ENCODE results near the gene MYO6.
"Not testable (repeated sequence)": the region's sequence is repeated elsewhere in the genome, so short reads cannot be mapped to it uniquely, and the experiment has no call there.

Gene MYO6

GRCh38 chr6:75748743-75749538 lies at the start of gene MYO6:
TSS of gene MYO6 (plus strand) at chr6:75749239. CDS start at chr6:75817548, 68,309 bp downstream.
- in situ Hi-C loops (cut with MboI; ENCODE audit: low sequenced_read_pairs), result no loop called here

DNA sequence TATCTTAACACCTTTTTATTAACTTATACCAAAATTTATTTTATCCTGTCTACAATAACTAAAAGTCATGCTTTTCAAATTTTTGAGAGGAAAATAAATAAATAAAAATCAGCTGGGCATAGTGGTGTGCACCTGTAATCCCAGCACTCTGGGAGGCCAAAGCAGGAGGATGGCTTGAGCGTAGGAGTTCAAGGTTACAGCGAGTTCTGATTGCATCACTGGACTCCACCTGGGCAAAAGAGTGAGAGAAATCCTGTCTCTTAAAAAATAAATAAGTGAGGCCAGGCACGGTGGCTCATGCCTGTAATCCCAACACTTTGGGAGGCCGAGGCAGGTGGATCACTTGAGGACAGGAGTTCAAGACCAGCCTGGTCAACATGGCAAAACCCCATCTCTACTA lies 40.7 kb upstream of the MYO6 start:
- in situ Hi-C loops (cut with MboI; ENCODE audit: low sequenced_read_pairs), result not testable (repeated sequence)

- in situ Hi-C loops (cut with MboI; ENCODE audit: low sequenced_read_pairs), result no loop called here
These were observed 37.9 kb upstream of the MYO6 start for GRCh38 chr6:75711173-75711572.

GRCh38 chr6:75719133-75719532 lies 29.9 kb upstream of the MYO6 start:
- in situ Hi-C loops (cut with MboI; ENCODE audit: low sequenced_read_pairs), result no loop called here

GRCh38 chr6:75723382-75723781 lies 25.7 kb upstream of the MYO6 start:
- in situ Hi-C loops (cut with MboI; ENCODE audit: low sequenced_read_pairs), result no loop called here

- in situ Hi-C loops (cut with MboI; ENCODE audit: low sequenced_read_pairs), result no loop called here
These were observed 21.8 kb upstream of the MYO6 start for GRCh38 chr6:75727206-75727605.

DNA sequence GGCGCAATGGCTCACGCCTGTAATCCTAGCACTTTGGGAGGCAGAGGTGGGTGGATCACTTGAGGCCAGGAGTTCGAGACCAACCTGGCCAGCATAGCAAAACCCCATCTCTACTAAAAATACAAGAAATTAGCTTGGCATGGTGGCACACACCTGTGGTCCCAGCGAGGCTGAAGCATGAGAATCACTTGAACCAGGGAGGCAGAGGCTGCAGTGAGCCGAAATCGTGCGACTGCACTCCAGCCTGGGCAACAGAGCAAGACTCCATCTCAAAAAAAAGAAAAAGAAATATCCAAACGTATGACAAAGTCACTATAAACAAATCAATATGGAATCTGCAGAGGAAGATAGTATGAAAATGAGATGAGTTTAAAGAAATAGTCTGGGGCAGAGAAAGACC lies 18.0 kb upstream of the MYO6 start:
- in situ Hi-C loops (cut with MboI; ENCODE audit: low sequenced_read_pairs), result not testable (repeated sequence)

- in situ Hi-C loops (cut with MboI; ENCODE audit: low sequenced_read_pairs), result no loop called here
These were observed 13.4 kb upstream of the MYO6 start for GRCh38 chr6:75735491-75736186.

GRCh38 chr6:75743971-75744370 lies 5.1 kb upstream of the MYO6 start:
- in situ Hi-C loops (cut with MboI; ENCODE audit: low sequenced_read_pairs), result no loop called here

DNA sequence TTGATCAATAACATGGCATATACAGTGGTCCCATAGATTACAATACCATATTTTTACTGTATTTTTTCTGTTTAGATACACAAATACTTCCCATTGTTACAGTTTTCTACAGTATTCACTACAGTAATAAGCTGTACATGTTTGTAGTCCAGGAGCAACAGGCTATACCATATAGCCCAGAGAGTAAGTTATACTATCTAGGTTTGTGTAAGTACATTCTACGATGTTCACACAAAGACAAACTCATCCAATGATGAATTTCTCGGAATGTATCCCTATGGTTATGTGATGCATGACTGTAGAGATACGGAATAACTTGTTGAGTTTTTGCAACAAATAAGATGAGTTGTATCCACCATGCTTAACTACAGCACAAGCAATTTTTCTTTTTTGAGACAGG lies 3.6 kb upstream of the MYO6 start:
- in situ Hi-C loops (cut with MboI; ENCODE audit: low sequenced_read_pairs), result no loop called here

- in situ Hi-C loops (cut with MboI; ENCODE audit: low sequenced_read_pairs), result no loop called here
These were observed 2.8 kb upstream of the MYO6 start for GRCh38 chr6:75746221-75746620.

GRCh38 chr6:75747152-75747992 lies 1.7 kb upstream of the MYO6 start:
- in situ Hi-C loops (cut with MboI; ENCODE audit: low sequenced_read_pairs), result no loop called here

GRCh38 chr6:75748003-75748742 lies 866 bp upstream of the MYO6 start:
- in situ Hi-C loops (cut with MboI; ENCODE audit: low sequenced_read_pairs), result no loop called here

DNA sequence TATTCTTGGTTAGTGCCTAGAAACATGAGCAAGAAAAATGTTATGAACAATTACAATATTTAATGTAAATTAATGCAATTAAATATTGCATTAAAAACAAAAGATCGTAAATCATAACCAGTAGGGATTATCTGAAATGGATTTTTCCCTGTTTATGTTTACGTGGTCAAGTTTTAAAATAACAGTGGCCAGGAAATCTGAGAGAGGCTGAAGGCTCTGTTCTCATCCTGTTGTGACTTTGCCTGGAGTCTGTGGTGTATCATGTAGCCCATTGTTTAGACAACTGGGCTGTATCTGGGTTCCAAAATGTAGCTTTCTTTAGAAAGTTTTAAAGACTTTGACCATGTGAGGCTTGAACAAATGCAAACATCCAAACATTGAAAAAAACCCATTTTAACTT lies 2.4 kb downstream of the MYO6 start:
- in situ Hi-C loops (cut with MboI; ENCODE audit: low sequenced_read_pairs), result no loop called here

GRCh38 chr6:75752365-75752764 lies 3.3 kb downstream of the MYO6 start:
- in situ Hi-C loops (cut with MboI; ENCODE audit: low sequenced_read_pairs), result no loop called here

DNA sequence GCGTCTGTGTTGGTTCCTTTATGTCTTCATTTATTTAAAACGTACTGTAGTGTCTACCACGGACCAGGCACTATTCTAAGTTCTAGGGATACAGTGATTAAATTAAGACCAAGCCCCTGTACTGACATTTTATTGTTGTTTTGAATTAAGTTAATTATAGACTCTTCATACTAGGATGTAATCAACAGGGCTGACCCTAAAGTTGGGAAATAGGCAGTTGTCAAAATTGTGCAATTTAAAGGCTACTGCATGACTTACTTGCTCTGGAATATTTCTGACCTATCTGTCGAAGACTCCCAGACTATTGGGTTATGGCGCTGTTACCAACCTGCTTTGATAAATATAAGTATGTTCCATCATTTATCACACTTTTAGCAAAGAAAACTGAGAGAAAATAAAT lies 6.7 kb downstream of the MYO6 start:
- in situ Hi-C loops (cut with MboI; ENCODE audit: low sequenced_read_pairs), result no loop called here

DNA sequence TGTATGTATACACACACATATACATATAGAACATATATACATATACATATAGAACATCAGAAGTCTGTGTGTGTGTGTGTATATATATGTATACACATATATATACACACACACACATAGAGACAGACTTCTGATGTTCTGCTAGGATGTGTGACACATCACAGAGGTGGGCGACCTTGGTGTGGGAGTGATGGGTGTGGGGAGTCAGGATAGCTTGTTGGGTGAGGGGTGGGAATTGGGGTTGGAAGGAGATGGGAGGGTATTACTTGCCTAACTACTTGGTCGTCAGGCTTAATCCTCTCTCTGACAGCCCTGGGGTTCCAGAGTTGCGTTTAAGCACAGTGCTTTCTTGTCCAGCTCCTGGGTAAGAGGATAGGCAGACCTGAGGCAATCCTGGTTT lies 8.3 kb downstream of the MYO6 start:
- in situ Hi-C loops (cut with MboI; ENCODE audit: low sequenced_read_pairs), result no loop called here

DNA sequence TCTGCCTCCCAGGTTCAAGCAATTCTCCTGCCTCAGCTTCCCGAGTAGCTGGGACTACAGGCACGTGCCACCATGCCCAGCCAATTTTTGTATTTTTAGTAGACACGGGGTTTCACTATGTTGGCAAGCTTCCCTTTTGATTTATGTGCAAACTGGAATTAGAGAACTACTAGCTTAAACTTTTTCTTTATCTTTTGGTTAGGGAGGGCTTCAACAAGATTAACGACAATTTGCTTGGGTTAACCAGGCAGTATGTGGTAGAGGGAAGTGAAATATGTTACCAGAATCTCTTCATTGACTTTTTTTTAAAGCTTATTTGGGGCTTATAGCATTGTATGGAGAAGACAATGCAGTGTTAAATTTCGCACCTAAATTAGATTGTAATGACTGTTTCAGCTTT lies 9.0 kb downstream of the MYO6 start:
- in situ Hi-C loops (cut with MboI; ENCODE audit: low sequenced_read_pairs), result no loop called here

DNA sequence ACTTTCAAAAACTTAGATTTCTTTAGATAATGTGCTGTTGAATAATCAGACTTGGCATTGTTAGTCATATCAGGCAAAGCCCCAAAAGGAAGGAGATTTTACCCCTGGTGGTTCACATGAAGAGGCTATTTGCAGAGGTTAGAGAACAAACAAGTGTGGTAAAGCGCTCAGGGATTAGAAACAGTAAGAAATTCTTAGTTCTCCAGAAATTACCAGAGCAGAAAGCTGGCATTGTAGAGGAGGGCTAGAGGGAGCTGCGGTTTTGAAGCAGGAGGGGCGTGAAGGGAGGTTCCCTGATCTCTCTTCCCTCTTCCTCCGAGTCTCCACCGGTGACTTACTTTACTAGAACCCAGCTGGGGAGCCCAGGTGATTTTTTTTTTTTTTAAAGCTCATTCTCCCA lies 10.2 kb downstream of the MYO6 start:
- in situ Hi-C loops (cut with MboI; ENCODE audit: low sequenced_read_pairs), result no loop called here

DNA sequence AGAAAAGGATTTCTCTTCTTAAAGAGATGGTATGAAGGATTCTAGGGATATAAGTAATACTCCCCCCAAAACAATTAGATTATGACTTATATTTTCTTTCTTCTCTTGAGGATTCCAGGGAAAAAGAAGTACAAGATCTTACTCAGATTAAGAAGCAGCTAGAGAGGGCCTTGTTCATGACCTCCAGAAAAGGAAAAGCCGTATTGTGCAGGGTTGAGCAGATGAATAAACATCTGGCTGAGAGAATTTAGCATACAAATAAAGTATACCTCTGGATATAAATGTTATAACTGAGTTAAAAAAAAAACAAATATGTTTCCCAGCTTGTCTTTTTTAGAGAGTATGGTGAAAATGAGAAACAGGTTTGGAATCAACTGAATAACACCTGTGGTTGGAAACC lies 11.3 kb downstream of the MYO6 start:
- in situ Hi-C loops (cut with MboI; ENCODE audit: low sequenced_read_pairs), result no loop called here

- in situ Hi-C loops (cut with MboI; ENCODE audit: low sequenced_read_pairs), result no loop called here
These were observed 12.4 kb downstream of the MYO6 start for GRCh38 chr6:75761489-75761888.
